ENCODE measurements around the gene KIAA1217. TPM values are rescaled to one million over a fixed set of nuclear protein-coding genes. Genes with fewer than 3 reads are reported as not detected.

KIAA1217 gene
- total RNA-seq, 1 experiment from 2014 or later, result 18.6 TPM

- H3K27me3 Mint-ChIP-seq (ENCODE audit: low read depth), result peaks cover 10% of the 10 kb centered on the region
- DNase-seq, result no peak
- Histone ChIP-seq H3K9me3 (ENCODE audit: control insufficient read depth, low read depth, low read length) (no peaks in the 10 kb centered on the region), H2AFZ (ENCODE audit: low read length) (no peak overlapping the region), H3K4me1 (ENCODE audit: insufficient read depth, low read length) (no peaks in the 10 kb centered on the region), H3K23me2 (ENCODE audit: insufficient read length, low read depth, low read length, poor library complexity, severe bottlenecking) (no peaks in the 10 kb centered on the region), H4K91ac (ENCODE audit: insufficient read length, low read depth, low read length) (no peak overlapping the region), H3K27ac (ENCODE audit: insufficient read length, low read depth, low read length) (no peak overlapping the region), H3K4me2 (ENCODE audit: insufficient read depth, insufficient read length, low read length) (no peak overlapping the region), H3K79me1 (ENCODE audit: insufficient read depth, low read depth, low read length, poor library complexity, severe bottlenecking) (no peaks in the 10 kb centered on the region), H3K79me2 (ENCODE audit: insufficient read depth, low read length) (no peaks in the 10 kb centered on the region), H3K27me3 (ENCODE audit: insufficient read depth, low read length) (no peaks in the 10 kb centered on the region), H2BK15ac (ENCODE audit: low read depth, low read length) (no peak overlapping the region), H2AK5ac (ENCODE audit: insufficient read length, low read length) (no peak overlapping the region), H3K4ac (ENCODE audit: low read depth, low read length) (no peak overlapping the region), H3K23ac (ENCODE audit: insufficient read length, low read depth, low read length) (no peak overlapping the region), H2BK5ac (ENCODE audit: insufficient read length, low read length) (no peak overlapping the region), H3K14ac (ENCODE audit: insufficient read depth, low read length) (no peak overlapping the region), H4K5ac (ENCODE audit: insufficient read length, low read depth, low read length) (no peak overlapping the region), H3K18ac (ENCODE audit: insufficient read length, low read depth, low read length) (no peak overlapping the region), H4K20me1 (ENCODE audit: control insufficient read depth, insufficient read depth, insufficient read length) (no peaks in the 10 kb centered on the region), H4K8ac (replicated peaks; ENCODE audit: insufficient read length, low read depth, low read length) (no peak overlapping the region), H2BK20ac (ENCODE audit: low read depth, low read length, poor library complexity, severe bottlenecking) (no peak overlapping the region), H2BK120ac (ENCODE audit: low read depth, low read length, poor library complexity, severe bottlenecking) (no peak overlapping the region), H3T11ph (ENCODE audit: low read length) (no peak overlapping the region), H2BK12ac (ENCODE audit: insufficient read length, low read depth, low read length) (no peak overlapping the region), H3K56ac (ENCODE audit: insufficient read length, low read depth, low read length) (no peak overlapping the region), H3K9ac (ENCODE audit: extremely low read depth, insufficient read length, low read length) (no peak overlapping the region)
- H3K36me3 Mint-ChIP-seq (ENCODE audit: insufficient read depth in 1 of 3, low read depth in 3 of 3), result no peaks in the 10 kb centered on the region
- no peaks in the 10 kb centered on the region for H3K9me3 Mint-ChIP-seq
- no CpG with 5 or more reads among the region's 10 CpGs for WGBS (ENCODE audit: extremely low coverage, insufficient read length, low lambda C conversion rate)
- H3K27ac Mint-ChIP-seq, result no peak overlapping the region
- peaks cover 25 to 27% of the 10 kb centered on the region in 2 experiments for H3K4me1 Mint-ChIP-seq
- TF ChIP-seq CTCF (conservative IDR thresholded peaks at IDR 0.05), result no peak
- no peak overlapping the region for H3K4me3 Mint-ChIP-seq
Observed at GRCh38 chr10:24553051-24553612, 344.2 kb downstream of the KIAA1217 start.

Data from H9 (cell line).